Neural cell (in vitro differentiated cells): Measurements from ENCODE around the gene TMEM92.

Experiments
- CTCF ChIP-seq: fragments of 450-650 bp; IDR thresholded peaks from 2 replicates; pipeline ENCODE4 v1.5.1; 2014; ENCODE audit warnings: antibody characterized with exemption, mild to moderate bottlenecking, moderate library complexity; ENCODE audit not compliant: poor library complexity, severe bottlenecking
- EP300 ChIP-seq: fragments of 450-650 bp; conservative IDR thresholded peaks from 2 replicates; pipeline ENCODE4 v1.6.1; 2014; ENCODE audit warnings: antibody characterized with exemption, mild to moderate bottlenecking, moderate library complexity; ENCODE audit not compliant: poor library complexity, severe bottlenecking
- EZH2 ChIP-seq: fragments of 200-600, 300-800 bp; shearing (Covaris generic), sonication (generic); IDR thresholded peaks from 2 replicates; pipeline ENCODE4 v1.6.1; 2014; ENCODE audit warnings: antibody characterized with exemption, low read length, borderline replicate concordance, mild to moderate bottlenecking; ENCODE audit not compliant: insufficient read depth, poor library complexity, severe bottlenecking
- MXI1 ChIP-seq: fragments of 450-650 bp; conservative IDR thresholded peaks from 2 replicates; pipeline ENCODE4 v1.6.1; 2014; ENCODE audit warnings: antibody characterized with exemption, mild to moderate bottlenecking; ENCODE audit not compliant: poor library complexity, severe bottlenecking
- POLR2AphosphoS5 ChIP-seq: IDR thresholded peaks from 2 replicates; pipeline ENCODE4 v1.6.1; 2012
- RAD21 ChIP-seq: fragments of 450-650 bp; conservative IDR thresholded peaks from 2 replicates; pipeline ENCODE4 v1.6.1; 2014; ENCODE audit warnings: antibody characterized with exemption, mild to moderate bottlenecking, moderate library complexity
- SMC3 ChIP-seq: fragments of 450-650 bp; conservative IDR thresholded peaks from 2 replicates; pipeline ENCODE4 v1.6.1; 2014; ENCODE audit warnings: antibody characterized with exemption, mild to moderate bottlenecking, moderate library complexity; ENCODE audit not compliant: poor library complexity
- TAF1 ChIP-seq: IDR thresholded peaks from 2 replicates; pipeline ENCODE4 v1.6.1; 2012; ENCODE audit warnings: low read depth
- TF ChIP-seq, protein P1 (sequence below): IDR thresholded peaks from 2 replicates; pipeline ENCODE4 v1.6.1; 2012; ENCODE audit warnings: borderline replicate concordance

GRCh38 chr17:50280068-50280467, 5.8 kb downstream of the TMEM92 start:
- TF ChIP-seq EZH2: no peak
- TF ChIP-seq POLR2AphosphoS5: no peak
- no peak for TF ChIP-seq RAD21
- no peak for TF ChIP-seq CTCF
- TF ChIP-seq TAF1: no peak
- TF ChIP-seq SMC3: no peak
- no peak for TF ChIP-seq EP300
- TF ChIP-seq, protein P1, sequence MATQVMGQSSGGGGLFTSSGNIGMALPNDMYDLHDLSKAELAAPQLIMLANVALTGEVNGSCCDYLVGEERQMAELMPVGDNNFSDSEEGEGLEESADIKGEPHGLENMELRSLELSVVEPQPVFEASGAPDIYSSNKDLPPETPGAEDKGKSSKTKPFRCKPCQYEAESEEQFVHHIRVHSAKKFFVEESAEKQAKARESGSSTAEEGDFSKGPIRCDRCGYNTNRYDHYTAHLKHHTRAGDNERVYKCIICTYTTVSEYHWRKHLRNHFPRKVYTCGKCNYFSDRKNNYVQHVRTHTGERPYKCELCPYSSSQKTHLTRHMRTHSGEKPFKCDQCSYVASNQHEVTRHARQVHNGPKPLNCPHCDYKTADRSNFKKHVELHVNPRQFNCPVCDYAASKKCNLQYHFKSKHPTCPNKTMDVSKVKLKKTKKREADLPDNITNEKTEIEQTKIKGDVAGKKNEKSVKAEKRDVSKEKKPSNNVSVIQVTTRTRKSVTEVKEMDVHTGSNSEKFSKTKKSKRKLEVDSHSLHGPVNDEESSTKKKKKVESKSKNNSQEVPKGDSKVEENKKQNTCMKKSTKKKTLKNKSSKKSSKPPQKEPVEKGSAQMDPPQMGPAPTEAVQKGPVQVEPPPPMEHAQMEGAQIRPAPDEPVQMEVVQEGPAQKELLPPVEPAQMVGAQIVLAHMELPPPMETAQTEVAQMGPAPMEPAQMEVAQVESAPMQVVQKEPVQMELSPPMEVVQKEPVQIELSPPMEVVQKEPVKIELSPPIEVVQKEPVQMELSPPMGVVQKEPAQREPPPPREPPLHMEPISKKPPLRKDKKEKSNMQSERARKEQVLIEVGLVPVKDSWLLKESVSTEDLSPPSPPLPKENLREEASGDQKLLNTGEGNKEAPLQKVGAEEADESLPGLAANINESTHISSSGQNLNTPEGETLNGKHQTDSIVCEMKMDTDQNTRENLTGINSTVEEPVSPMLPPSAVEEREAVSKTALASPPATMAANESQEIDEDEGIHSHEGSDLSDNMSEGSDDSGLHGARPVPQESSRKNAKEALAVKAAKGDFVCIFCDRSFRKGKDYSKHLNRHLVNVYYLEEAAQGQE: no peak
- no peak for TF ChIP-seq MXI1
